HepG2 (cell line): ENCODE measurements around the gene DTX4. TPM values are rescaled to one million over a fixed set of nuclear protein-coding genes. Genes with fewer than 3 reads are reported as not detected.

Source experiments
- ASH2L ChIP-seq: fragments of 300-600, 200-600 bp; sonication (generic); IDR thresholded peaks from 2 replicates; pipeline ENCODE4 v1.7.0; 2017; ENCODE audit warnings: low read depth, mild to moderate bottlenecking, moderate library complexity, mixed read lengths, low read length; ENCODE audit not compliant: insufficient read length
- CEBPG ChIP-seq: IDR thresholded peaks from 2 replicates; pipeline ENCODE4 v1.6.1; 2016
- FOXA3 ChIP-seq: IDR thresholded peaks from 2 replicates; pipeline ENCODE4 v1.6.1; 2016; ENCODE audit warnings: missing genetic modification reagents, missing compliant biosample characterization
- GABPB1 ChIP-seq: IDR thresholded peaks from 2 replicates; pipeline ENCODE4 v1.6.1; 2016; ENCODE audit warnings: mild to moderate bottlenecking, missing genetic modification reagents, moderate library complexity, missing compliant biosample characterization
- HMG20A ChIP-seq: IDR thresholded peaks from 2 replicates; pipeline ENCODE4 v1.6.1; 2016; ENCODE audit warnings: borderline replicate concordance
- HNF4G ChIP-seq, 2 experiments: sonication (generic) in 1 of 2; formaldehyde crosslinking in 1 of 2; IDR thresholded peaks; 2 replicates each; pipeline versions ENCODE4 v1.4.0 to v1.6.1; 2011 to 2020; ENCODE audit warnings: borderline replicate concordance in 2 of 2, low read depth in 2 of 2, mild to moderate bottlenecking in 2 of 2, low read length in 1 of 2, missing genetic modification reagents in 1 of 2, moderate library complexity in 1 of 2
- KDM2A ChIP-seq: sonication (generic); formaldehyde crosslinking; IDR thresholded peaks from 2 replicates; pipeline ENCODE4 v1.4.0; 2020; ENCODE audit warnings: low read depth, missing genetic modification reagents, borderline replicate concordance
- MAF1 ChIP-seq: sonication (generic); formaldehyde crosslinking; IDR thresholded peaks from 2 replicates; pipeline ENCODE4 v1.5.0; 2020; ENCODE audit warnings: missing genetic modification reagents, borderline replicate concordance
- MTA1 ChIP-seq: sonication (generic); formaldehyde crosslinking; IDR thresholded peaks from 2 replicates; pipeline ENCODE4 v1.4.0; 2020; ENCODE audit warnings: missing genetic modification reagents, mild to moderate bottlenecking, borderline replicate concordance
- RCOR2 ChIP-seq: IDR thresholded peaks from 2 replicates; pipeline ENCODE4 v1.6.1; 2016; ENCODE audit warnings: missing biosample characterization, missing genetic modification reagents
- SOX5 ChIP-seq: IDR thresholded peaks from 2 replicates; pipeline ENCODE4 v1.6.1; 2016; ENCODE audit warnings: borderline replicate concordance
- TGIF2 ChIP-seq: IDR thresholded peaks from 2 replicates; pipeline ENCODE4 v1.6.1; 2016; ENCODE audit warnings: control low read depth, missing compliant biosample characterization
- ZC3H4 ChIP-seq: sonication (generic); formaldehyde crosslinking; IDR thresholded peaks from 2 replicates; pipeline ENCODE4 v1.4.0; 2020; ENCODE audit warnings: missing genetic modification reagents, borderline replicate concordance
- ZFX ChIP-seq: sonication (generic); formaldehyde crosslinking; IDR thresholded peaks from 2 replicates; pipeline ENCODE4 v1.4.0; 2020; ENCODE audit warnings: mild to moderate bottlenecking, low read depth, missing genetic modification reagents, moderate library complexity
- ZKSCAN1 ChIP-seq: fragments of 150-350 bp; IDR thresholded peaks from 2 replicates; pipeline ENCODE4 v1.6.1; 2014; ENCODE audit warnings: low read length
- ZNF746 ChIP-seq: sonication (generic); formaldehyde crosslinking; IDR thresholded peaks from 2 replicates; pipeline ENCODE4 v1.8.0; 2022; ENCODE audit warnings: mild to moderate bottlenecking, missing genetic modification reagents
- ZNF747 ChIP-seq: sonication (generic); formaldehyde crosslinking; IDR thresholded peaks from 2 replicates; pipeline ENCODE4 v1.8.1; 2023; ENCODE audit warnings: missing genetic modification reagents, mild to moderate bottlenecking, borderline replicate concordance
- ZNF761 ChIP-seq: sonication (generic); formaldehyde crosslinking; conservative IDR thresholded peaks from 2 replicates; pipeline ENCODE4 v1.4.0; 2020; ENCODE audit warnings: mild to moderate bottlenecking, missing genetic modification reagents
- polyA plus RNA-seq, 8 experiments: library from polyadenylated mRNA; depleted of rRNA in 3 of 8; stranded (reverse) in 7 of 8; unstranded in 1 of 8; fragments of >200 nt; fragmentation: Illumina TruSeq in 4 of 8; extraction: Trizol in 4 of 8; gene quantifications; 2 replicates each; pipeline versions ENCODE4 v1.2.1 to v1.2.3, GENCODE V29; 2011 to 2016; ENCODE audit warnings: low read depth in 4 of 8, missing spikeins in 1 of 8, mixed read lengths in 1 of 8; ENCODE audit not compliant: insufficient read depth in 1 of 8
- total RNA-seq, 5 experiments: library from RNA; depleted of rRNA; stranded (reverse); fragments of >200 nt; fragmentation: Illumina TruSeq; extraction: Trizol; gene quantifications; 2 replicates each; pipeline ENCODE4 v1.2.3, GENCODE V29; 2016; ENCODE audit warnings: low read depth in 1 of 5
- TF ChIP-seq, protein P1 (sequence below): sonication (generic); formaldehyde crosslinking; IDR thresholded peaks from 2 replicates; pipeline ENCODE4 v1.4.0; 2020; ENCODE audit warnings: missing genetic modification reagents
- TF ChIP-seq, protein P2 (sequence below): IDR thresholded peaks from 2 replicates; pipeline ENCODE4 v1.6.1; 2016; ENCODE audit warnings: missing compliant biosample characterization, missing genetic modification reagents, borderline replicate concordance
- TF ChIP-seq, protein P3 (sequence below): sonication (generic); formaldehyde crosslinking; IDR thresholded peaks from 2 replicates; pipeline ENCODE4 v1.4.0; 2020; ENCODE audit warnings: missing genetic modification reagents
- TF ChIP-seq, protein P4 (sequence below): sonication (generic); formaldehyde crosslinking; IDR thresholded peaks from 2 replicates; pipeline ENCODE4 v1.5.1; 2020; ENCODE audit warnings: missing genetic modification reagents, mild to moderate bottlenecking, borderline replicate concordance

Gene DTX4
- total and polyA plus RNA-seq, 2 of the 13 experiments (the other 11 are each of a cell fraction or from before 2014, with no cell fraction given), result 0.67 to 5.6 TPM

DNA sequence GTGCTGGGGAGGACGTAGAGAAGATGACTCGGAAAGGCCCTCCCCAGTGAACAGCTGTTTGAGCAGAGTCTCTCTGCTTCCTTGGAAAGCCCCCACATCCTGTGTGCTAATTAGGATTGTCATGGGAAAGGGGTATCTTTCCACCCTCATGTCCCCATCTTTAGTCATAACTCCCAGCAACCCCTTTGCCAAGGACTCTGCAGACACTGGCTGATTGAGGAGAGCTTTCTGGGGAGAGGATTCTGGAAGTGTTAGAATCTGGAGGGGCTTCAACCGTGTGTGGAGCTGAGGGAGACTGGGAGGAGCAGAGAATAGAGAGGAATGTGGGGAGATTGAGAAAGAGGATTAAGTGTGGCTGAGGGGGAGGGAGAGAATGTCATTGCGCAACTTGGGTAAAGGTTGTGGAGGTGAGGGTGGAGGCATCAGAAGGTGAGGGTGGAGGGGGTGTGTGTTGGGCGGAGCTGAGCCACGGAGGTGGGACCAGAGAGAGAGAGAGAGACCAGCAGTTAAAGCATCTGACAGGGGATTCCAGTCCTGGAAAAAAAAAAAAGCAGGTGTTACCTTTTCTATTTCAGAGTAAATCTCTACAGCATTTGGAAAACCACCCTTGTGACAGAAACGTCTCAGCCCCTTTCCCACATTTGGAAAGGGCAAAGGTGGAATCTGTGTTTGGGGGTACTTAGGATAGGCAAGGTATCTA is 2.2 kb downstream of the DTX4 start (continued):
- TF ChIP-seq, protein P1, sequence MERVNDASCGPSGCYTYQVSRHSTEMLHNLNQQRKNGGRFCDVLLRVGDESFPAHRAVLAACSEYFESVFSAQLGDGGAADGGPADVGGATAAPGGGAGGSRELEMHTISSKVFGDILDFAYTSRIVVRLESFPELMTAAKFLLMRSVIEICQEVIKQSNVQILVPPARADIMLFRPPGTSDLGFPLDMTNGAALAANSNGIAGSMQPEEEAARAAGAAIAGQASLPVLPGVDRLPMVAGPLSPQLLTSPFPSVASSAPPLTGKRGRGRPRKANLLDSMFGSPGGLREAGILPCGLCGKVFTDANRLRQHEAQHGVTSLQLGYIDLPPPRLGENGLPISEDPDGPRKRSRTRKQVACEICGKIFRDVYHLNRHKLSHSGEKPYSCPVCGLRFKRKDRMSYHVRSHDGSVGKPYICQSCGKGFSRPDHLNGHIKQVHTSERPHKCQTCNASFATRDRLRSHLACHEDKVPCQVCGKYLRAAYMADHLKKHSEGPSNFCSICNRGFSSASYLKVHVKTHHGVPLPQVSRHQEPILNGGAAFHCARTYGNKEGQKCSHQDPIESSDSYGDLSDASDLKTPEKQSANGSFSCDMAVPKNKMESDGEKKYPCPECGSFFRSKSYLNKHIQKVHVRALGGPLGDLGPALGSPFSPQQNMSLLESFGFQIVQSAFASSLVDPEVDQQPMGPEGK (CRISPR knock-in tag), result peak; percentile 95
- TF ChIP-seq ZNF761 (CRISPR knock-in tag) (0 out of 2 replicates have a peak, but pooled peaks have one; percentile 60), RCOR2 (CRISPR knock-in tag) (0 out of 2 replicates have a peak, but pooled peaks have one; percentile 28), HNF4G (IDR thresholded peaks at IDR 0.05; ENCODE audit: borderline replicate concordance, low read depth, low read length) (peak; percentile 88; the same call in 1 of the 2 replicates), HNF4G (CRISPR knock-in tag; IDR thresholded peaks at IDR 0.05; ENCODE audit: borderline replicate concordance, low read depth) (peak; percentile 58; the same call in 1 of the 2 replicates), ZKSCAN1 (no peak), GABPB1 (no peak; the same call in 1 of the 2 replicates), SOX5 (CRISPR knock-in tag) (peak; percentile 66; the same call in 1 of the 2 replicates), FOXA3 (CRISPR knock-in tag) (peak; percentile 58; the same call in 1 of the 2 replicates), KDM2A (CRISPR knock-in tag) (peak; percentile 40; the same call in 1 of the 2 replicates), ZFX (CRISPR knock-in tag) (0 out of 2 replicates have a peak, but pooled peaks have one; percentile 28), ZNF746 (CRISPR knock-in tag) (peak; percentile 100), ASH2L (peak; percentile 71), MAF1 (CRISPR knock-in tag) (no peak), ZC3H4 (CRISPR knock-in tag) (no peak), MTA1 (CRISPR knock-in tag) (0 out of 2 replicates have a peak, but pooled peaks have one; percentile 32), HMG20A (0 out of 2 replicates have a peak, but pooled peaks have one; percentile 46), ZNF747 (CRISPR knock-in tag) (no peak), TGIF2 (CRISPR knock-in tag) (0 out of 2 replicates have a peak, but pooled peaks have one; percentile 64), CEBPG (peak; percentile 99)
- TF ChIP-seq, protein P2, sequence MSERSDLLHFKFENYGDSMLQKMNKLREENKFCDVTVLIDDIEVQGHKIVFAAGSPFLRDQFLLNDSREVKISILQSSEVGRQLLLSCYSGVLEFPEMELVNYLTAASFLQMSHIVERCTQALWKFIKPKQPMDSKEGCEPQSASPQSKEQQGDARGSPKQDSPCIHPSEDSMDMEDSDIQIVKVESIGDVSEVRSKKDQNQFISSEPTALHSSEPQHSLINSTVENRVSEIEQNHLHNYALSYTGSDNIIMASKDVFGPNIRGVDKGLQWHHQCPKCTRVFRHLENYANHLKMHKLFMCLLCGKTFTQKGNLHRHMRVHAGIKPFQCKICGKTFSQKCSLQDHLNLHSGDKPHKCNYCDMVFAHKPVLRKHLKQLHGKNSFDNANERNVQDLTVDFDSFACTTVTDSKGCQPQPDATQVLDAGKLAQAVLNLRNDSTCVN (CRISPR knock-in tag), result 0 out of 2 replicates have a peak, but pooled peaks have one; percentile 12
- TF ChIP-seq, protein P3, sequence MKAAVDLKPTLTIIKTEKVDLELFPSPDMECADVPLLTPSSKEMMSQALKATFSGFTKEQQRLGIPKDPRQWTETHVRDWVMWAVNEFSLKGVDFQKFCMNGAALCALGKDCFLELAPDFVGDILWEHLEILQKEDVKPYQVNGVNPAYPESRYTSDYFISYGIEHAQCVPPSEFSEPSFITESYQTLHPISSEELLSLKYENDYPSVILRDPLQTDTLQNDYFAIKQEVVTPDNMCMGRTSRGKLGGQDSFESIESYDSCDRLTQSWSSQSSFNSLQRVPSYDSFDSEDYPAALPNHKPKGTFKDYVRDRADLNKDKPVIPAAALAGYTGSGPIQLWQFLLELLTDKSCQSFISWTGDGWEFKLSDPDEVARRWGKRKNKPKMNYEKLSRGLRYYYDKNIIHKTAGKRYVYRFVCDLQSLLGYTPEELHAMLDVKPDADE (CRISPR knock-in tag), result no peak
- TF ChIP-seq, protein P4, sequence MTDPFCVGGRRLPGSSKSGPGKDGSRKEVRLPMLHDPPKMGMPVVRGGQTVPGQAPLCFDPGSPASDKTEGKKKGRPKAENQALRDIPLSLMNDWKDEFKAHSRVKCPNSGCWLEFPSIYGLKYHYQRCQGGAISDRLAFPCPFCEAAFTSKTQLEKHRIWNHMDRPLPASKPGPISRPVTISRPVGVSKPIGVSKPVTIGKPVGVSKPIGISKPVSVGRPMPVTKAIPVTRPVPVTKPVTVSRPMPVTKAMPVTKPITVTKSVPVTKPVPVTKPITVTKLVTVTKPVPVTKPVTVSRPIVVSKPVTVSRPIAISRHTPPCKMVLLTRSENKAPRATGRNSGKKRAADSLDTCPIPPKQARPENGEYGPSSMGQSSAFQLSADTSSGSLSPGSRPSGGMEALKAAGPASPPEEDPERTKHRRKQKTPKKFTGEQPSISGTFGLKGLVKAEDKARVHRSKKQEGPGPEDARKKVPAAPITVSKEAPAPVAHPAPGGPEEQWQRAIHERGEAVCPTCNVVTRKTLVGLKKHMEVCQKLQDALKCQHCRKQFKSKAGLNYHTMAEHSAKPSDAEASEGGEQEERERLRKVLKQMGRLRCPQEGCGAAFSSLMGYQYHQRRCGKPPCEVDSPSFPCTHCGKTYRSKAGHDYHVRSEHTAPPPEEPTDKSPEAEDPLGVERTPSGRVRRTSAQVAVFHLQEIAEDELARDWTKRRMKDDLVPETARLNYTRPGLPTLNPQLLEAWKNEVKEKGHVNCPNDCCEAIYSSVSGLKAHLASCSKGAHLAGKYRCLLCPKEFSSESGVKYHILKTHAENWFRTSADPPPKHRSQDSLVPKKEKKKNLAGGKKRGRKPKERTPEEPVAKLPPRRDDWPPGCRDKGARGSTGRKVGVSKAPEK (CRISPR knock-in tag), result 0 out of 2 replicates have a peak, but pooled peaks have one; percentile 29
